ENCODE results near the gene C1QTNF6.

Gene C1QTNF6

DNA sequence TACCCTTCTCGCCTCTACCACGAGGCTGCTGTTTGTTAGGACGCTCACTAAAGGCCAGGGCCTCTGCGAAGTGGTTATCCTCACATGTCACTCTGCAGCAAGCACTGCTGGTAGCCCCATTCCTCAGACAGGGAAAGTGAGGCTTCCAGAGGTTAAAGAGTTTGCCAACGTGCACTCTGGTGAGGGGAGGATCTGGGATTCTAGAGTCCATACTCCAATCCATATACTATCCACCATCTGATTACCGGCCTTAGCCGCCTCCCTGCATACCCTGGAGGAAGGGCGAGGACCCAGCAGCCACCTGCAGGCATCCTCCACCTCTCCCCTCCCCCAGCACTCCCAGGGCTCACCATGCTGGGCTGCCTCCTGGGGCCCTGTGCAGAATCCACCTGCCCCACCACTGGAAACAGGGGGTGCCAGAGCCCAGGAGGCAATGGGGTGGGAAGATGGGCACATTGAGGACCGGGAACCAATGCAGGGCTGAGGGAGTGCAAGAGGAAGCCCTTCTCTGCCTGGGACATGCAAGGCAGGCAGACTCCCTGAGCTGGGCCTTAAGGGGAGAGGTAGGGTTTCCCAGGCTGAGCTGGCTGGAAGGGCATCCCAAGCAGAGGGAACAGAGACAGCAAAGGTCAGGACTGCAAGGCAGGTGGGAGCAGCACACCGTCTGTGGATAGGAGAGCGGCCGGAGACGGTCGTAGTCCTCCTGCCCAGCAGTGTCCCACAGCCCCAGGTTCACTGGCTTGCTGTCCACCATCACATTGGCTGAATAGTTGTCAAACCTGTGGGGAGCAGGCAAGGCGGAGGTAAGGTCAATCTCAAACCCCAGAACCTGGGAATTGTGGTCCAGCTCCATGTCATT lies 44.3 kb upstream of the C1QTNF6 start:
- Histone ChIP-seq H3K27me3 (replicated peaks; ENCODE audit: control insufficient read depth, insufficient read depth, low read length) (no peaks in the 10 kb centered on the region), H3K36me3 (ENCODE audit: control insufficient read depth, insufficient read depth, low read length) (peaks cover 58% of the 10 kb centered on the region), H3K4me3 (replicated peaks; ENCODE audit: low read depth, low read length) (no peak overlapping the region)
- TF ChIP-seq, protein P1, sequence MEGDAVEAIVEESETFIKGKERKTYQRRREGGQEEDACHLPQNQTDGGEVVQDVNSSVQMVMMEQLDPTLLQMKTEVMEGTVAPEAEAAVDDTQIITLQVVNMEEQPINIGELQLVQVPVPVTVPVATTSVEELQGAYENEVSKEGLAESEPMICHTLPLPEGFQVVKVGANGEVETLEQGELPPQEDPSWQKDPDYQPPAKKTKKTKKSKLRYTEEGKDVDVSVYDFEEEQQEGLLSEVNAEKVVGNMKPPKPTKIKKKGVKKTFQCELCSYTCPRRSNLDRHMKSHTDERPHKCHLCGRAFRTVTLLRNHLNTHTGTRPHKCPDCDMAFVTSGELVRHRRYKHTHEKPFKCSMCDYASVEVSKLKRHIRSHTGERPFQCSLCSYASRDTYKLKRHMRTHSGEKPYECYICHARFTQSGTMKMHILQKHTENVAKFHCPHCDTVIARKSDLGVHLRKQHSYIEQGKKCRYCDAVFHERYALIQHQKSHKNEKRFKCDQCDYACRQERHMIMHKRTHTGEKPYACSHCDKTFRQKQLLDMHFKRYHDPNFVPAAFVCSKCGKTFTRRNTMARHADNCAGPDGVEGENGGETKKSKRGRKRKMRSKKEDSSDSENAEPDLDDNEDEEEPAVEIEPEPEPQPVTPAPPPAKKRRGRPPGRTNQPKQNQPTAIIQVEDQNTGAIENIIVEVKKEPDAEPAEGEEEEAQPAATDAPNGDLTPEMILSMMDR (IDR thresholded peaks at IDR 0.05; ENCODE audit: insufficient read depth, low read length, poor library complexity, severe bottlenecking) = no peak
- DNase-seq (ENCODE audit: extremely low read depth, insufficient read length) = no peak

- H3K27me3 ChIP-seq (replicated peaks; ENCODE audit: control insufficient read depth, insufficient read depth, low read length) = no peaks in the 10 kb centered on the region
- DNase-seq (ENCODE audit: extremely low read depth, insufficient read length) = no peak
- peaks cover 55% of the 10 kb centered on the region for H3K36me3 ChIP-seq (ENCODE audit: control insufficient read depth, insufficient read depth, low read length)
- TF ChIP-seq, protein P1 (IDR thresholded peaks at IDR 0.05; ENCODE audit: insufficient read depth, low read length, poor library complexity, severe bottlenecking) = no peak
- no peak overlapping the region for H3K4me3 ChIP-seq (replicated peaks; ENCODE audit: low read depth, low read length)
Observed at GRCh38 chr22:37231406-37232139, 43.5 kb upstream of the C1QTNF6 start.

- no peaks in the 10 kb centered on the region for H3K27me3 ChIP-seq (replicated peaks; ENCODE audit: control insufficient read depth, insufficient read depth, low read length)
- peak; percentile 55 for DNase-seq (ENCODE audit: extremely low read depth, insufficient read length)
- H3K4me3 ChIP-seq (replicated peaks; ENCODE audit: low read depth, low read length) = no peak overlapping the region
- H3K36me3 ChIP-seq (ENCODE audit: control insufficient read depth, insufficient read depth, low read length) = peaks cover 57% of the 10 kb centered on the region
- TF ChIP-seq, protein P1 (IDR thresholded peaks at IDR 0.05; ENCODE audit: insufficient read depth, low read length, poor library complexity, severe bottlenecking) = no peak
Observed at GRCh38 chr22:37230673-37231405, 42.8 kb upstream of the C1QTNF6 start.

GRCh38 chr22:37229805-37230672 lies 42.0 kb upstream of the C1QTNF6 start:
- TF ChIP-seq, protein P1 (IDR thresholded peaks at IDR 0.05; ENCODE audit: insufficient read depth, low read length, poor library complexity, severe bottlenecking) = no peak
- H3K4me3 ChIP-seq (replicated peaks; ENCODE audit: low read depth, low read length) = peak overlapping the region; percentile 22; the same call in 1 of the 2 replicates
- peak; percentile 84 for DNase-seq (ENCODE audit: extremely low read depth, insufficient read length)
- H3K27me3 ChIP-seq (replicated peaks; ENCODE audit: control insufficient read depth, insufficient read depth, low read length) = no peaks in the 10 kb centered on the region
- peaks cover 60% of the 10 kb centered on the region for H3K36me3 ChIP-seq (ENCODE audit: control insufficient read depth, insufficient read depth, low read length)

All from GM06990 (cell line).